SK-N-SH (cell line): ENCODE results near the gene UBA3. TPM values are rescaled to one million over a fixed set of nuclear protein-coding genes. Genes with fewer than 3 reads are reported as not detected.

Experiments used
- CTCF ChIA-PET: fragments of 300-600, 350-600 bp; formaldehyde crosslinking; extraction: SDS; loops from one replicate; lab custom pipeline; 2021; lab: Yijun Ruan, JAX
- POLR2A ChIA-PET: fragments of 350-600 bp; sonication (Branson Sonifier 250); formaldehyde crosslinking; extraction: SDS; loops from one replicate; lab custom pipeline; 2020; ENCODE audit warnings: antibody characterized with exemption, inconsistent platforms; lab: Yijun Ruan, JAX
- DNase-seq: peaks from one replicate; pipeline ENCODE4 v3.0.0; 2012
- H2AFZ ChIP-seq: fragments of 200-600 bp; sonication (generic); 2 replicates; pipeline ENCODE4 v1.8.1; 2016; ENCODE audit warnings: antibody characterized with exemption, mild to moderate bottlenecking, low read depth
- H3F3A ChIP-seq: fragments of 200-600 bp; sonication (generic); replicated peaks from 2 replicates; pipeline ENCODE3; 2016; ENCODE audit warnings: antibody characterized with exemption, mild to moderate bottlenecking; ENCODE audit not compliant: insufficient read depth
- H3K27ac ChIP-seq, 2 experiments: fragments of 200-500 bp in 1 of 2; fragments of 200-600 bp in 1 of 2; sonication (Bioruptor generic) in 1 of 2; sonication (generic), shearing (Covaris generic) in 1 of 2; 2 replicates each; pipeline versions ENCODE4 v1.5.1 to v1.6.1; 2014 to 2016; ENCODE audit warnings: low read depth in 2 of 2, inconsistent platforms in 1 of 2, low read length in 1 of 2, mild to moderate bottlenecking in 1 of 2, mixed read lengths in 1 of 2
- H3K27me3 ChIP-seq: fragments of 200-600 bp; sonication (generic), shearing (Covaris generic); 2 replicates; pipeline ENCODE4 v1.6.1; 2016; ENCODE audit warnings: mixed run types; ENCODE audit not compliant: insufficient read depth
- H3K36me3 ChIP-seq, 2 experiments: fragments of 200-500 bp in 1 of 2; fragments of 200-600 bp in 1 of 2; sonication (Bioruptor generic) in 1 of 2; sonication (generic) in 1 of 2; replicated peaks in 1 of 2; 2 replicates each; pipeline versions ENCODE3 to v1.5.1; 2014 to 2016; ENCODE audit warnings: low read length in 1 of 2, mild to moderate bottlenecking in 1 of 2; ENCODE audit not compliant: insufficient read depth in 2 of 2, control insufficient read depth in 1 of 2
- H3K4me1 ChIP-seq, 2 experiments: fragments of 200-500 bp in 1 of 2; fragments of 200-600 bp in 1 of 2; sonication (Bioruptor generic) in 1 of 2; sonication (generic), shearing (Covaris generic) in 1 of 2; 2 replicates each; pipeline versions ENCODE4 v1.5.1 to v1.6.1; 2014 to 2016; ENCODE audit warnings: low read depth in 1 of 2, low read length in 1 of 2, mixed run types in 1 of 2; ENCODE audit not compliant: insufficient read depth in 2 of 2, control insufficient read depth in 1 of 2
- H3K4me2 ChIP-seq: fragments of 200-600 bp; sonication (generic), shearing (Covaris generic); 2 replicates; pipeline ENCODE4 v1.6.1; 2017; ENCODE audit warnings: mixed run types
- H3K4me3 ChIP-seq, 2 experiments: fragments of 200-500 bp in 1 of 2; fragments of 200-600 bp in 1 of 2; sonication (Bioruptor generic) in 1 of 2; sonication (generic), shearing (Covaris generic) in 1 of 2; 2 replicates each; pipeline versions ENCODE4 v1.5.1 to v1.8.1; 2014 to 2016; ENCODE audit warnings: low read depth in 2 of 2, inconsistent platforms in 1 of 2, low read length in 1 of 2, mild to moderate bottlenecking in 1 of 2, mixed read lengths in 1 of 2, moderate library complexity in 1 of 2
- H3K79me2 ChIP-seq: fragments of 200-600 bp; sonication (generic); 2 replicates; pipeline ENCODE4 v1.8.1; 2017; ENCODE audit warnings: mild to moderate bottlenecking; ENCODE audit not compliant: insufficient read depth
- H3K9ac ChIP-seq: fragments of 200-600 bp; sonication (generic); 2 replicates; pipeline ENCODE4 v1.6.1; 2017; ENCODE audit warnings: mixed run types
- H3K9me2 ChIP-seq: fragments of 200-600 bp; sonication (generic); 2 replicates; pipeline ENCODE4 v1.6.1; 2017; ENCODE audit warnings: mixed run types
- H3K9me3 ChIP-seq: fragments of 200-600 bp; sonication (generic); 2 replicates; pipeline ENCODE4 v1.6.1; 2017; ENCODE audit warnings: mixed run types, mild to moderate bottlenecking, moderate library complexity
- H4K20me1 ChIP-seq: fragments of 200-600 bp; sonication (generic); 2 replicates; pipeline ENCODE4 v1.6.1; 2017; ENCODE audit warnings: mild to moderate bottlenecking, mixed run types; ENCODE audit not compliant: insufficient read depth
- CHD2 ChIP-seq: fragments of 150-350 bp; IDR thresholded peaks from 2 replicates; pipeline ENCODE4 v1.6.1; 2018; ENCODE audit warnings: low read length; ENCODE audit not compliant: partially characterized antibody
- ELF1 ChIP-seq: IDR thresholded peaks from 2 replicates; pipeline ENCODE4 v1.4.0; 2012
- FOSL2 ChIP-seq: IDR thresholded peaks from 2 replicates; pipeline ENCODE4 v1.4.0; 2012; ENCODE audit warnings: low read depth, mild to moderate bottlenecking, moderate library complexity, borderline replicate concordance
- FOXJ3 ChIP-seq: sonication (generic); formaldehyde crosslinking; IDR thresholded peaks from 2 replicates; pipeline ENCODE4 v1.5.1; 2020; ENCODE audit warnings: mild to moderate bottlenecking, missing genetic modification reagents
- GABPA ChIP-seq: IDR thresholded peaks from 2 replicates; pipeline ENCODE4 v1.4.0; 2012; ENCODE audit warnings: low read depth, mild to moderate bottlenecking
- JUND ChIP-seq: IDR thresholded peaks from 2 replicates; pipeline ENCODE4 v1.4.0; 2012
- MXI1 ChIP-seq: IDR thresholded peaks from 2 replicates; pipeline ENCODE4 v1.6.1; 2012; ENCODE audit warnings: mild to moderate bottlenecking, low read depth, low read length, improper control_type of control experiment
- NFIC ChIP-seq: IDR thresholded peaks from 2 replicates; pipeline ENCODE4 v1.4.0; 2012; ENCODE audit warnings: borderline replicate concordance
- NRF1 ChIP-seq: IDR thresholded peaks from 2 replicates; pipeline ENCODE4 v1.6.1; 2012; ENCODE audit warnings: low read depth, mild to moderate bottlenecking, low read length
- RAD21 ChIP-seq: IDR thresholded peaks from 2 replicates; pipeline ENCODE4 v1.6.1; 2012; ENCODE audit warnings: mild to moderate bottlenecking, low read length
- RCOR1 ChIP-seq: fragments of 150-350 bp; IDR thresholded peaks from 2 replicates; pipeline ENCODE4 v1.6.1; 2017; ENCODE audit warnings: antibody characterized with exemption, low read length
- RFX5 ChIP-seq: IDR thresholded peaks from 2 replicates; pipeline ENCODE4 v1.6.1; 2012; ENCODE audit warnings: mild to moderate bottlenecking, improper control_type of control experiment, low read length
- RXRA ChIP-seq: IDR thresholded peaks from 2 replicates; pipeline ENCODE4 v1.4.0; 2012; ENCODE audit warnings: low read depth, mild to moderate bottlenecking, borderline replicate concordance
- TCF12 ChIP-seq: IDR thresholded peaks from 2 replicates; pipeline ENCODE4 v1.4.0; 2012
- TEAD4 ChIP-seq: IDR thresholded peaks from 2 replicates; pipeline ENCODE4 v1.4.0; 2012; ENCODE audit warnings: mild to moderate bottlenecking, borderline replicate concordance; ENCODE audit not compliant: insufficient read depth
- YY1 ChIP-seq: IDR thresholded peaks from 2 replicates; pipeline ENCODE4 v1.4.0; 2012; ENCODE audit warnings: low read depth, mild to moderate bottlenecking
- WGBS: methylation state at CpG from one replicate; pipeline ENCODE4 v1.1.6; 2017; ENCODE audit warnings: low lambda C conversion rate; 5-methylcytosine and 5-hydroxymethylcytosine counted together
- polyA plus RNA-seq, 3 experiments: library from polyadenylated mRNA; depleted of rRNA; stranded (reverse); fragments of >200 nt; gene quantifications; 2 replicates each; pipeline ENCODE4 v1.2.3, GENCODE V29; 2012
- TF ChIP-seq, protein P1 (sequence below): IDR thresholded peaks from 2 replicates; pipeline ENCODE4 v1.4.0; 2012; ENCODE audit warnings: low read depth, borderline replicate concordance
- TF ChIP-seq, protein P2 (sequence below): IDR thresholded peaks from 2 replicates; pipeline ENCODE4; 2012
- TF ChIP-seq, protein P3 (sequence below): IDR thresholded peaks from 2 replicates; pipeline ENCODE4 v1.4.0; 2012; ENCODE audit warnings: low read depth, borderline replicate concordance
- TF ChIP-seq, protein P4 (sequence below): IDR thresholded peaks from 2 replicates; pipeline ENCODE4 v1.6.1; 2012; ENCODE audit warnings: mild to moderate bottlenecking, low read depth, low read length, moderate library complexity
- TF ChIP-seq, protein P5 (sequence below): IDR thresholded peaks from 2 replicates; pipeline ENCODE4 v1.4.0; 2012; ENCODE audit warnings: low read depth

Gene UBA3
- polyA plus RNA-seq, 1 of the 3 experiments (the other 2 are of a cell fraction): 43.0 TPM

DNA sequence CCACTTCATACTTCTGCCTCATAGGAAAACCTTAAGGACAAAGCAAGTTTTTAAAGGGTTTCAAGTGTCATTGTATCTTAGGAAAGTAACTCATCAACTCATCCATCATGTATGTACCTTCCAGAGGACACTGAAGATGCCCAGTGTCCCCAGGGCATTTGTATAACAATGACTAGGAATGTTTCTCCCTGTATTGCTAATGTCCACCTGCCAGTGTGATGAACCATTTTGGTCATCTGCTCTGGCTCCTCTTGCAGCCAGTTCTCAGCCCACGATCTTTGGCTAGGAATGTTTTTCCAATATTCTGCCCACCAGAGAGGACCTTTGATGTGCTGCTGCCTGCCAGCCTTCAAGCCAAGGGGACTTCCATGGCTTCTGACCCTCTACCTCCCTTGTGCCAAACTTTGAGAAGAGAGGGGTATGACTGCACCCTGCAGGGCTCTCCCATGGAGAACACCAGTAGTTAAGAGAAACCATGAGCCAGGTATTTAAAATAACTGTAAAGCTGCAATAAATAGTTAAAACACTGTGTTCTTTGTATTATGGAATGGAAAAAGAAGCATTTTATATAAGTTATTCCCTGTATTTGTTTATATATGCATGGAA is 30.9 kb upstream of the UBA3 start:
- no peaks in the 10 kb centered on the region for H4K20me1 ChIP-seq
- no peaks in the 10 kb centered on the region for H3K9me2 ChIP-seq
- H3K4me3 ChIP-seq: no peak overlapping the region
- ChIA-PET CTCF (interaction anchor here (0.9 to 8.8 kb wide), 2 partner anchors 9 to 36 kb away, joined by 3 to 56 read pairs; no protein-coding TSS in a partner anchor), POLR2A (no interaction called here)
- no peaks in the 10 kb centered on the region; a peak in 1 of 4 replicates for H3K4me1 ChIP-seq
- no peak overlapping the region for H3K4me2 ChIP-seq
- no peak for DNase-seq
- H3K9me3 ChIP-seq: no peaks in the 10 kb centered on the region
- 100% methylated on average over 1 of the region's 1 CpG for WGBS
- H3K27ac ChIP-seq: no peak overlapping the region
- peaks cover 3 to 6% of the 10 kb centered on the region in 2 experiments for H3K36me3 ChIP-seq
- H3K9ac ChIP-seq: no peak overlapping the region
- H3K79me2 ChIP-seq: no peaks in the 10 kb centered on the region
- no peaks in the 10 kb centered on the region for H3K27me3 ChIP-seq
- H2AFZ ChIP-seq: no peak overlapping the region
- H3F3A ChIP-seq: peaks cover 4% of the 10 kb centered on the region
- TF ChIP-seq RXRA (no peak), FOSL2 (no peak), MXI1 (no peak), TEAD4 (no peak), RFX5 (no peak), RCOR1 (no peak), YY1 (no peak), CHD2 (no peak), FOXJ3 (CRISPR knock-in tag) (no peak)
- TF ChIP-seq, protein P1, sequence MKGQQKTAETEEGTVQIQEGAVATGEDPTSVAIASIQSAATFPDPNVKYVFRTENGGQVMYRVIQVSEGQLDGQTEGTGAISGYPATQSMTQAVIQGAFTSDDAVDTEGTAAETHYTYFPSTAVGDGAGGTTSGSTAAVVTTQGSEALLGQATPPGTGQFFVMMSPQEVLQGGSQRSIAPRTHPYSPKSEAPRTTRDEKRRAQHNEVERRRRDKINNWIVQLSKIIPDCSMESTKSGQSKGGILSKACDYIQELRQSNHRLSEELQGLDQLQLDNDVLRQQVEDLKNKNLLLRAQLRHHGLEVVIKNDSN: no peak
- TF ChIP-seq, protein P2, sequence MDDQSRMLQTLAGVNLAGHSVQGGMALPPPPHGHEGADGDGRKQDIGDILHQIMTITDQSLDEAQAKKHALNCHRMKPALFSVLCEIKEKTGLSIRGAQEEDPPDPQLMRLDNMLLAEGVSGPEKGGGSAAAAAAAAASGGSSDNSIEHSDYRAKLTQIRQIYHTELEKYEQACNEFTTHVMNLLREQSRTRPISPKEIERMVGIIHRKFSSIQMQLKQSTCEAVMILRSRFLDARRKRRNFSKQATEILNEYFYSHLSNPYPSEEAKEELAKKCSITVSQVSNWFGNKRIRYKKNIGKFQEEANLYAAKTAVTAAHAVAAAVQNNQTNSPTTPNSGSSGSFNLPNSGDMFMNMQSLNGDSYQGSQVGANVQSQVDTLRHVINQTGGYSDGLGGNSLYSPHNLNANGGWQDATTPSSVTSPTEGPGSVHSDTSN: no peak
- TF ChIP-seq, protein P3, sequence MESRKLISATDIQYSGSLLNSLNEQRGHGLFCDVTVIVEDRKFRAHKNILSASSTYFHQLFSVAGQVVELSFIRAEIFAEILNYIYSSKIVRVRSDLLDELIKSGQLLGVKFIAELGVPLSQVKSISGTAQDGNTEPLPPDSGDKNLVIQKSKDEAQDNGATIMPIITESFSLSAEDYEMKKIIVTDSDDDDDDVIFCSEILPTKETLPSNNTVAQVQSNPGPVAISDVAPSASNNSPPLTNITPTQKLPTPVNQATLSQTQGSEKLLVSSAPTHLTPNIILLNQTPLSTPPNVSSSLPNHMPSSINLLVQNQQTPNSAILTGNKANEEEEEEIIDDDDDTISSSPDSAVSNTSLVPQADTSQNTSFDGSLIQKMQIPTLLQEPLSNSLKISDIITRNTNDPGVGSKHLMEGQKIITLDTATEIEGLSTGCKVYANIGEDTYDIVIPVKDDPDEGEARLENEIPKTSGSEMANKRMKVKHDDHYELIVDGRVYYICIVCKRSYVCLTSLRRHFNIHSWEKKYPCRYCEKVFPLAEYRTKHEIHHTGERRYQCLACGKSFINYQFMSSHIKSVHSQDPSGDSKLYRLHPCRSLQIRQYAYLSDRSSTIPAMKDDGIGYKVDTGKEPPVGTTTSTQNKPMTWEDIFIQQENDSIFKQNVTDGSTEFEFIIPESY: no peak

DNA sequence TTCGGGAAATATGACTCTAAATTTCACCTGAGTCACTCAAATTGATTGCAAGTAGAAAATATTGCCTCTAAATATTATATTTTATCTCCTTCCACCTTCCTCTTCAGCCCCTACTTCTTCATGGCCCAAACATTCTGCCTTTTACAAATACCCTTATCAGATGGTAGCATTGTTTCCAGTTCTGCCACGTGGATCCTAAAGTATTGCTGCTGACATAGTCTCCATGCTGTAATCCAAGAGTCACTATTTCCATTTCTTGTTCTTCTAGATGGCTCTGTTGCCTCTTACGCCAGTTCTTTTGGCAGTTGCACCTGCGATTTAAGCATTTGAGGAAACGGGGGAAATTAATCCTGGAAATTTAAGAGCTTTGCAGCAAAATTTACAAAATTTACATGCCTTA is 28.6 kb upstream of the UBA3 start:
- 93% methylated on average over 5 of the region's 5 CpGs for WGBS
- Histone ChIP-seq H4K20me1 (no peaks in the 10 kb centered on the region), H3K36me3 (peaks cover 14 to 18% of the 10 kb centered on the region in 2 experiments), H3K79me2 (no peaks in the 10 kb centered on the region), H3K4me1 (no peaks in the 10 kb centered on the region; a peak in 1 of 4 replicates), H3K27ac (no peak overlapping the region), H3K27me3 (no peaks in the 10 kb centered on the region), H3K9ac (no peak overlapping the region), H3K4me2 (no peak overlapping the region), H2AFZ (no peak overlapping the region; the same call in 1 of the 2 replicates), H3K9me3 (no peaks in the 10 kb centered on the region), H3K9me2 (no peaks in the 10 kb centered on the region), H3K4me3 (no peak overlapping the region), H3F3A (peaks cover 10% of the 10 kb centered on the region)
- ChIA-PET CTCF (interaction anchor here (1.0 to 8.8 kb wide), 5 partner anchors 11 to 319 kb away, joined by 3 to 56 read pairs (median 3); no protein-coding TSS in a partner anchor), POLR2A (no interaction called here)
- DNase-seq: no peak
- TF ChIP-seq CHD2: no peak
- TF ChIP-seq NFIC: no peak
- TF ChIP-seq NRF1: no peak
- TF ChIP-seq RCOR1: no peak
- no peak for TF ChIP-seq RXRA
- no peak for TF ChIP-seq ELF1
- TF ChIP-seq TCF12: no peak
- TF ChIP-seq, protein P4, sequence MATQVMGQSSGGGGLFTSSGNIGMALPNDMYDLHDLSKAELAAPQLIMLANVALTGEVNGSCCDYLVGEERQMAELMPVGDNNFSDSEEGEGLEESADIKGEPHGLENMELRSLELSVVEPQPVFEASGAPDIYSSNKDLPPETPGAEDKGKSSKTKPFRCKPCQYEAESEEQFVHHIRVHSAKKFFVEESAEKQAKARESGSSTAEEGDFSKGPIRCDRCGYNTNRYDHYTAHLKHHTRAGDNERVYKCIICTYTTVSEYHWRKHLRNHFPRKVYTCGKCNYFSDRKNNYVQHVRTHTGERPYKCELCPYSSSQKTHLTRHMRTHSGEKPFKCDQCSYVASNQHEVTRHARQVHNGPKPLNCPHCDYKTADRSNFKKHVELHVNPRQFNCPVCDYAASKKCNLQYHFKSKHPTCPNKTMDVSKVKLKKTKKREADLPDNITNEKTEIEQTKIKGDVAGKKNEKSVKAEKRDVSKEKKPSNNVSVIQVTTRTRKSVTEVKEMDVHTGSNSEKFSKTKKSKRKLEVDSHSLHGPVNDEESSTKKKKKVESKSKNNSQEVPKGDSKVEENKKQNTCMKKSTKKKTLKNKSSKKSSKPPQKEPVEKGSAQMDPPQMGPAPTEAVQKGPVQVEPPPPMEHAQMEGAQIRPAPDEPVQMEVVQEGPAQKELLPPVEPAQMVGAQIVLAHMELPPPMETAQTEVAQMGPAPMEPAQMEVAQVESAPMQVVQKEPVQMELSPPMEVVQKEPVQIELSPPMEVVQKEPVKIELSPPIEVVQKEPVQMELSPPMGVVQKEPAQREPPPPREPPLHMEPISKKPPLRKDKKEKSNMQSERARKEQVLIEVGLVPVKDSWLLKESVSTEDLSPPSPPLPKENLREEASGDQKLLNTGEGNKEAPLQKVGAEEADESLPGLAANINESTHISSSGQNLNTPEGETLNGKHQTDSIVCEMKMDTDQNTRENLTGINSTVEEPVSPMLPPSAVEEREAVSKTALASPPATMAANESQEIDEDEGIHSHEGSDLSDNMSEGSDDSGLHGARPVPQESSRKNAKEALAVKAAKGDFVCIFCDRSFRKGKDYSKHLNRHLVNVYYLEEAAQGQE: no peak
- no peak for TF ChIP-seq RAD21
- no peak for TF ChIP-seq GABPA
- TF ChIP-seq, protein P5, sequence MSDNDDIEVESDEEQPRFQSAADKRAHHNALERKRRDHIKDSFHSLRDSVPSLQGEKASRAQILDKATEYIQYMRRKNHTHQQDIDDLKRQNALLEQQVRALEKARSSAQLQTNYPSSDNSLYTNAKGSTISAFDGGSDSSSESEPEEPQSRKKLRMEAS: no peak
- TF ChIP-seq YY1: no peak
- TF ChIP-seq JUND: no peak
- no peak for TF ChIP-seq MXI1
- no peak for TF ChIP-seq TEAD4
